Measurements from ENCODE around the gene SLC25A24. TPM values are rescaled to one million over a fixed set of nuclear protein-coding genes. Genes with fewer than 3 reads are reported as not detected.
A peak's percentile ranks its signal among the peaks of the same experiment; 100 is the strongest.

The SLC25A24 gene
- total RNA-seq, 4 donors from 2014 or later, result 6.8 to 12.3 (median 9.3) TPM

DNA sequence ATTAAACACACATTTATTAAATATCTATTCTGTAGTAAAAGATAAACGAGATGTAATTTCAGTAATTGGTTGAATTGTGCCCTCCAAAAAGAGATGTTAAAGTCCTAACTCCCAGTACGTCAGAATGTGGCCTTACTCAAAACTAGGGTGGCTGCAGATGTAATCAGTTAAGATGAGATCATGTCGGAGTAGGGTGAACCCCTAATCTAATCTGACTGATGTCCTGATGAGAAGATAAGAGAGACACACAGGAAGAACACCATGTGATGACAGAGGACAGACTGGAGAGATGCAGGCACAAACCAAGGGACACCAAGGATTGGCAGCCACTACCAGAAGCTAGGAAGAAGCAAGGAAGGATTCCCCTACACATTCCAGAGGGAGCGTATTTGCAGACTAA is 104.1 kb downstream of the SLC25A24 start:
- intact Hi-C loops (cut with DNase I; ENCODE audit: low total_unique reads) (no loop called here), in situ Hi-C loops (cut with MboI; ENCODE audit: low sequenced_read_pairs in 4 of 4) (no loop called here)
- H3K27me3 ChIP-seq, result no peaks in the 10 kb centered on the region
- H3K4me1 ChIP-seq, result no peaks in the 10 kb centered on the region
- no peak overlapping the region for H3K27ac ChIP-seq
- no peak overlapping the region for H3K4me3 ChIP-seq
- no peak for DNase-seq
- no peak for TF ChIP-seq POLR2A (IDR thresholded peaks at IDR 0.05)
- TF ChIP-seq, protein P1, sequence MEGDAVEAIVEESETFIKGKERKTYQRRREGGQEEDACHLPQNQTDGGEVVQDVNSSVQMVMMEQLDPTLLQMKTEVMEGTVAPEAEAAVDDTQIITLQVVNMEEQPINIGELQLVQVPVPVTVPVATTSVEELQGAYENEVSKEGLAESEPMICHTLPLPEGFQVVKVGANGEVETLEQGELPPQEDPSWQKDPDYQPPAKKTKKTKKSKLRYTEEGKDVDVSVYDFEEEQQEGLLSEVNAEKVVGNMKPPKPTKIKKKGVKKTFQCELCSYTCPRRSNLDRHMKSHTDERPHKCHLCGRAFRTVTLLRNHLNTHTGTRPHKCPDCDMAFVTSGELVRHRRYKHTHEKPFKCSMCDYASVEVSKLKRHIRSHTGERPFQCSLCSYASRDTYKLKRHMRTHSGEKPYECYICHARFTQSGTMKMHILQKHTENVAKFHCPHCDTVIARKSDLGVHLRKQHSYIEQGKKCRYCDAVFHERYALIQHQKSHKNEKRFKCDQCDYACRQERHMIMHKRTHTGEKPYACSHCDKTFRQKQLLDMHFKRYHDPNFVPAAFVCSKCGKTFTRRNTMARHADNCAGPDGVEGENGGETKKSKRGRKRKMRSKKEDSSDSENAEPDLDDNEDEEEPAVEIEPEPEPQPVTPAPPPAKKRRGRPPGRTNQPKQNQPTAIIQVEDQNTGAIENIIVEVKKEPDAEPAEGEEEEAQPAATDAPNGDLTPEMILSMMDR (IDR thresholded peaks at IDR 0.05 in 4 of 5, conservative IDR thresholded peaks at IDR 0.05 in 1 of 5), result no peak
- no peak for ATAC-seq
- H3K36me3 ChIP-seq, result no peaks in the 10 kb centered on the region
- H3K9me3 ChIP-seq, result no peaks in the 10 kb centered on the region

DNA sequence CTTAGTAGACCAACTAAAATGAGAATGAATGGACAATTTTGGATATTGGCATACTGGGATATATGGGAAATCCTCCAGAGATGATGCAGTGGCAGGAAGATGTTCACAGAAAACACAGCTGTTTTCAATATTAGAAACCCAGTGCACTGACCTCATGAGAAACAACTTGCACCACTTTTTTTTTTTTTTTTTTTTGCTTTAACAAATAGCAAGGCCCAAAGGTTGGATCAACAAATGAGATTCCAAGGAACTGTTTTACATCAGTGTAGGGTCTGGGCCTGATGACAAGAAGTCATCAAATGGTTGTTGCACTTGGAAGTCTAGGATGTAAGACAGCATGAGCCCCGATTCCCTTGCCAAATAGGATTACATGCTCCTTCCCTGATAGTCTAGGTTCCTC is 110.7 kb downstream of the SLC25A24 start:
- H3K27ac ChIP-seq, result no peak overlapping the region
- no peaks in the 10 kb centered on the region for H3K9me3 ChIP-seq
- no peak overlapping the region for H3K4me3 ChIP-seq
- ATAC-seq (peak in 1 of 2 donors; percentile 28), DNase-seq (no peak)
- TF ChIP-seq, protein P1 (IDR thresholded peaks at IDR 0.05 in 4 of 5, conservative IDR thresholded peaks at IDR 0.05 in 1 of 5), result no peak
- no peak for TF ChIP-seq POLR2A (IDR thresholded peaks at IDR 0.05)
- no peaks in the 10 kb centered on the region for H3K36me3 ChIP-seq
- peaks cover 8 to 15% of the 10 kb centered on the region in 2 donors for H3K4me1 ChIP-seq
- in situ Hi-C loops (cut with MboI; ENCODE audit: low sequenced_read_pairs in 4 of 4), result no loop called here
- intact Hi-C loops (cut with DNase I; ENCODE audit: low total_unique reads), result no loop called here
- no peaks in the 10 kb centered on the region for H3K27me3 ChIP-seq

DNA sequence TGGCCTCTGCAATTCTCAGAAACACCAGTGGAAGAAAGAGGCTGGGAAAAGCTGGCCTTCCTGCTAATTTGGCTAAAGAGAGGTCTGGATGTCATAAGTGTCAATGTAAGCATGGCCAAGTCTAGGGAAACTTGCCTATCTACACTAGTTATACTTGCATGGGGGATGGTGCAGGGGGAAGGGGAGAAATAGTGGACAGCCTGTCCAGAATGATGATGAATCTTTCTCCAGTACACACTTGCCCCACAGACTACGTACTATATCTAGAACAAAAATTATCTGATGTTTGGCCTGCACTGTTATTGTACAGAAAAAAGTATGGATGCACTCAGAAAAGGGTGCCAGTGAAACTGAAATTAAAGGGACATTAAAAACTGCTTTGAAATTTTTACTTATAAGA is 114.5 kb downstream of the SLC25A24 start:
- Histone ChIP-seq H3K27ac (no peak overlapping the region), H3K4me1 (peaks cover 8 to 18% of the 10 kb centered on the region in 2 donors), H3K27me3 (no peaks in the 10 kb centered on the region), H3K4me3 (no peak overlapping the region), H3K9me3 (no peaks in the 10 kb centered on the region), H3K36me3 (no peaks in the 10 kb centered on the region)
- no peak for DNase-seq
- no peak for TF ChIP-seq POLR2A (IDR thresholded peaks at IDR 0.05)
- TF ChIP-seq, protein P1 (IDR thresholded peaks at IDR 0.05 in 4 of 5, conservative IDR thresholded peaks at IDR 0.05 in 1 of 5), result no peak
- in situ Hi-C loops (cut with MboI; ENCODE audit: low sequenced_read_pairs in 4 of 4), result no loop called here
- intact Hi-C loops (cut with DNase I; ENCODE audit: low total_unique reads), result no loop called here
- ATAC-seq, result no peak

DNA sequence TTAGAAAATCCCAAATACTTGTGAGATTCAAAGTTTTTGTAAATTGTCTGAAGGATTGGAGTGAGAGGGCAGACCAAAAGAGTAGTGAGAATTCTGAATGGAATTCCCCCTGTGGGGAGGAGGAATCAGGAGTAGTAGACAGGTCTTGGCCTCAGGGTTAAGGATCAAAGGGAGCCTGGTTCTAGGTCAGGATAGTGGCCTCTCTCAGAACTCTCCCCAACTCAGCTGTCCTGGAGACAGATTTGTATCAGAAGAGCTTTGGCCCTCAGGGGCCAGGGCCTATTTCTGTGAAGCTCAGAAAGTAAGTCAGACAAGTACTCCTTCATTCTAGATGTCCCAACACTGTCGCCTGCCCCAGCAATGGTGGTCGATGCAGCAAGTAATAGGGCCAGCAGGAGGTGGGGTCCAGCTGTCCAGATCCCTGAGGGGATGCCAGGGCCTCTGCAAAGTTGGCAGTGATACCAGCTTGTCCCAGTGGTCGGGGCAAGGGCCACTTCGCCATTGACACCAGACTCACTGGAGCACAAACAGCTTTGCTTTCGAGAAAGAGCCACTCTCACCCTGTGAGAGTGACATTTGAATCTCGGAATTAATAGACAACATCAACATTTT is 115.2 kb downstream of the SLC25A24 start:
- intact Hi-C loops (cut with DNase I; ENCODE audit: low total_unique reads), result no loop called here
- DNase-seq, result no peak
- in situ Hi-C loops (cut with MboI; ENCODE audit: low sequenced_read_pairs in 4 of 4), result no loop called here
- Histone ChIP-seq H3K4me1 (peaks cover 8 to 18% of the 10 kb centered on the region in 2 donors), H3K36me3 (no peaks in the 10 kb centered on the region), H3K4me3 (no peak overlapping the region), H3K27me3 (no peaks in the 10 kb centered on the region), H3K27ac (no peak overlapping the region), H3K9me3 (no peaks in the 10 kb centered on the region)
- no peak for ATAC-seq
- TF ChIP-seq, protein P1 (IDR thresholded peaks at IDR 0.05 in 4 of 5, conservative IDR thresholded peaks at IDR 0.05 in 1 of 5), result no peak
- TF ChIP-seq POLR2A (IDR thresholded peaks at IDR 0.05), result no peak

Other genes starting within 250 kb of the SLC25A24 start
- 10 to 100 TPM in 1 of 4 donors, under 1 TPM in 3; 0.33 to 12.1 (median 0.47) TPM for gene VAV3, start 235.2 kb downstream of the SLC25A24 start, total RNA-seq
- not detected for gene NBPF4, start 43.7 kb upstream of the SLC25A24 start, total RNA-seq
- not detected for gene NBPF6, start 250.0 kb upstream of the SLC25A24 start, total RNA-seq

Data from gastrocnemius medialis (tissue), 4 donors.